T follicular helper cell (primary cell): ENCODE data around the gene HIPK2.

Source experiments
- DNase-seq: peaks from one replicate; pipeline ENCODE4 v3.0.0-alpha.2; 2020; ENCODE audit warnings: low read depth

Gene HIPK2

DNA sequence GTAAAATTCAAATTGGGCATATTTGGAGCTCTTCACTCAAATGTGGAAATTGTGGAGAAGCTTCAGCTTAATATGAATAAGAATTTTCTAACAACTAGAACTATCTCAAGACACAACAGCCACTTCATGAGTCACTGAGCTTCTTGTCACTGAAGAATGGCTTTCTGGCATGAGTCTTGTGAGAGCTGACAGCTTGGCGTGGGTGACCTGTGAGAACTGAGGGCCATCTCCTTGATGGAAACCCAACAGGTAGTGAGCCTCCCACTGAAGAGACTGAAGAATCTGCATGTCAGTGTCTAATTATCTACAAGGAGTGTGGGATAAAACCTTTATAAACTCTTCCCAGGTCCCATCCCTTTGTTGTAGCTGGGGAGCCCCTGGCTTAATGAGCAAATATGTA lies 188.3 kb downstream of the HIPK2 start:
- DNase-seq, result no peak

DNA sequence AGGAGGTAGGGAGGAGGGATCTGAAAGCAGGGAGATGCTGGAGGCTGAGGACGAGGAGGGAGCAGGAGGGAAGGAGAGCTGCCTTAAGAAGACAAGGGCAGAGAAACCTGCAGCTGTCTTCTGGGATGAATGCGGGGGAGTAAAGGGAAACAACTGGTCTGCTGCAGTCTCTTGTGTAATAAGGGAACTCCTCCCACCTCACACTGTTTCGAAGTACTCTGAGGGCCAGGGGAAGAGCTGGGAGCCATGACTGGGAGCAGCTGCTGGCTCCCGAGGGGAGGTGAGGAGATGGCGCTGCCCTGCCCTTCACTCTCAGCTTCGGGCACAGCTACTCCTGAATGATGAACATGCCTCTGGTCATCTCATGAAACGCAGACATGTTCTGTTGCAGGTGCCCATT lies 189.2 kb downstream of the HIPK2 start:
- DNase-seq, result no peak

DNA sequence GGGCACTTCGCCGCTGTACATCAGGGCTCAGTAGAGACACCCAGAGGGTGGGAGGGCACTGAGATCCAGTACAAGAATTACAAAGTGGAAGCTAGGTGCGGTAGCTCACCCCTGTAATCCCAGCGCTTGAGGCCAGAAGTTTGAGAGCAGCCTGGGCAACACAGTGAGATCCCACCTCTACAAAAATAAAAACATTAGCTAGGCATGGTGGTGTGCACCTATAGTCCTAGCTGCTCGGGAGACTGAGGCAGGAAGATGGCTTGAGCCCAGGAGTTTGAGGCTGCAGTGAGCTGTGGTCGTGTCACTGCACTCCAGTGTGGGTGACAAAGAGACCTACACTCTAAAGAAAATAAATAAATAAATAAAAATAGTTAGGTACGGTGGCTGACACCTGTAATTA lies 190.3 kb downstream of the HIPK2 start:
- DNase-seq, result no peak

DNA sequence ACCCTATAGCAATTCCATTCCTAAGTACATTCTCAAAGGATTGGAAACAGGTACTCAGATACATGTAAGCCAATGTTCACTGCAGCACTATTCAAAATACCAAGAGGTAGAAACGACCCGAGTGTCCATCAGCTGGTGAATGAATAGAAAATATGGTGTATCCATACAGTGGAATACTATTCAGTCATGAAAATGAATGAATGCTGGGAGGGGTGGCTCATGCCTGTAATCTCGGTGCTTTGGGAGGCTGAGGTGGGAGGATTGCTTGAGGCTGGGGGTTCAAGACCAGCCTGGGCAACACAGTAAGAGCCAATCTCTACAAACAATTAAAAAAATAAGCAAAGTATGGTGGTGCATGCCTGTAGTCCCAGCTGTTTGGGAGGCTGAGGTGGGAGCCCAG lies 191.5 kb downstream of the HIPK2 start:
- no peak for DNase-seq

DNA sequence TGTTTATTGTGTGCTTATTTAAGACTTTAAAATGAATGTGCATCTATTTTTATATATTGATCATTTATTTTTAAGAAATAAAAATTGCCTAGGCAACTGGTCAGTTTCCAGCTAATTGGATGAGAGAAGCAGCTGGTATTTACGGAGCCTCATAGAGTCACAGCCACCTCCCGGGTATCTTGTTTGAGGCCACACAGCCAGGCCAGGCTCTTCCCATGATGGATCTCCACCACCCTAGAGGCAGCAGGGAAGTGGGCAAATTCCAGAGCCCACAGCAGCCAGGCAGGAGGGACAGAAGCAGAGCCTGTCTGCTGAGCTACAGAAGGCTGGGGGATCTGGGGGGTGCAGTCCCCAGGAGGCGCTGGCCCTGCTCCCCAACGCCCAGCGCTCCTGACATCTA lies 192.8 kb downstream of the HIPK2 start:
- no peak for DNase-seq

DNA sequence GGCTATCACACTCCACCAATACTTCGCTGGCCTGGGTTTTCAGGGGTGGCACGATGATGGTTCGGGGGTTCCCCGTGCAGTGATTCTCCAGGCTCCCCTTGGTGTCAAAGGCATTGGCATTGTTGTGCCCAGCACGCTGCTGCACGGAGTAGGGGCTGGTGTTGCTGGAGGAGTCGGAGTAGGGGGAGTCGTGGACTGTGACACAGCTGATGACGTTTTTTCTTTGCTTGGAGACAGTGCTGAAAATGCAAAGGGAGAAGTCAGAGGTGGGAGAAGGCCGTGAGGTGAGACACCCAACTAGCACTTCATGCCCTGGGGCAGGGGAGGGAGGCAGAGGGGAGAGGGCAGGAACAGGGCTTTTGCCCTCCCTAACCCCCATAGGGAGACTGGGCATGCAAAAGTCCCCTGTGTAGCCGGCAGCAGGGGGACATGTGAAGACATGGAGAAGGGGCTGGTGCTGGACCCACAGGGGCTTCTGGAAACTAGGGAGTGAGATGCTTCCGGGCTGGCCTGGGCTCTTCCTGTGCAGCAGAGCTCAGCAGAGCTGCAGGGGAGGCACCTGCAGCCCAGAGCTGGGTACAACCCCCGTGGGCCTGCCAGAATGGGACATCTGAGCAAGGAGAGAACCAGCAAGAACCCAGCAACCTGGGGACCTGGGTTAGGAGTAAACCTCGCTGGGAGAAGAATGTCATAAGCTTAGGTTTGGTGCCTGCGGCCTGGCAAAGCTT lies 193.8 kb downstream of the HIPK2 start:
- DNase-seq, result no peak

DNA sequence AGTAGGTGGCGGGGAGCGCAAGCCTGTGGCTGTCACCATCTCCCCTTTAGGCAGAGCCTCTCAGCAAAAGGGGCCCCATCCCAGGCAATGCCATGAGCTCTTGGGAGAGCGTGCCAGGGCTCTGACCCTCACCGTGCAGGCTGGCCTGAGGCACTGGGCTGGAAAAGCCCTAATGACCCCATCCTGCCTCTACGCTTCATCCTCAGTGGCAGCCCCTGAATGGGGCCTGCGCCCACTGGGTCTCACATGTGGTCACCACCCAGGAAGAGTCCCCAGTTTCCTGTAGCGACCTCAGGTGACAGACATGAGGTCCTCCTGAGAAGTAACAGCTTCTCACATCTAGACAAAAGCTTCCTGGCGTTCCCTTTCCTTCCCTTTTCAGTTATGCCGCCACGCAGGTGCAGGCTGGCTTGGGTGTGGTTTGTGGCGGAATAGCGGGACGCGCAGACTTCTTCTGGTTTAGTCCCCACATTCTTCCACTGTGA lies 195.1 kb downstream of the HIPK2 start:
- no peak for DNase-seq

DNA sequence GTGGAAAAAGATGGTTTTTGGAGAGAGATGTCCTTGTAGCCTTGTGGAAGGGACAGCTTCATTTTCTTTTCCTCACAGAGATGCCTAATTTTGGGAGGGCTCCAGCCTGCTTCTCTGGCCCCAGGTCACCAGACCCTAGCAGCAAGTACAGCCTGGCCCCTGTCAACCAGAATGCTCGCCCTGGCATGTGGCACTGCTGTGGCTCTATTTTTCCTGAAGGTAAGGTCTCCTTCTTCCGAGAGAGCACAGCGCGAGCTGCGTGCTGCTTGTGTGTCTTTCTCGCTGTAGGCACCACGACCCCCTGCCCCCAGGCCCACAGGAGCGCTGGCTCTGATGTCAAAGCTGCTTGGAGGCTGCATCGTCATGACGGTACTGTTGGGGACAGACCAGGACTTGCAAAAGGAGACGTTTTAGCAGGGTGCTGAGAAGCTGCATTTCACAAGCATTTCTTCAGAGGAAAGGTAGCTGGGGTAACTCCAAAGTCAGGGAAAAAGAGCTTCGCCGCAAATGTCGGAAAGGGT lies 195.6 kb downstream of the HIPK2 start:
- DNase-seq, result no peak

DNA sequence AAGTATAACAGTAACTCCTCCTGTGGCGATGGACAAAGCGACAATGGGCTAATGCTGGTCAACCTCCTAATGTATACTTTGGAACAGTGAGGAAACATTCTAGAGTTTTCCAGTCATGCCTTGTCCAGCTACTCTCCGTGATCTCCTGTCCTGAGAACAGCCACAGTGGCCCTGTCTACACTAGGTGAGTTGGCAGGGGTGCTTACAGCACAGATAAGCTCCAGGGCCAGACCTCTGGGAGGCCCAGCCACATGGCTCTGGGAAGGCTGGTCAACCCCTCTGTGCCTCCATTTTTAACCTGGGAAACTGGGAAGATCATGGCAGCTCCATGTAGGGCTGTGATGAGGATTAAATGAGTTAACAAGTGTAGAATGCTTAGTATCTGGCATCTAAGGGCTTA lies 197.4 kb downstream of the HIPK2 start:
- no peak for DNase-seq

DNA sequence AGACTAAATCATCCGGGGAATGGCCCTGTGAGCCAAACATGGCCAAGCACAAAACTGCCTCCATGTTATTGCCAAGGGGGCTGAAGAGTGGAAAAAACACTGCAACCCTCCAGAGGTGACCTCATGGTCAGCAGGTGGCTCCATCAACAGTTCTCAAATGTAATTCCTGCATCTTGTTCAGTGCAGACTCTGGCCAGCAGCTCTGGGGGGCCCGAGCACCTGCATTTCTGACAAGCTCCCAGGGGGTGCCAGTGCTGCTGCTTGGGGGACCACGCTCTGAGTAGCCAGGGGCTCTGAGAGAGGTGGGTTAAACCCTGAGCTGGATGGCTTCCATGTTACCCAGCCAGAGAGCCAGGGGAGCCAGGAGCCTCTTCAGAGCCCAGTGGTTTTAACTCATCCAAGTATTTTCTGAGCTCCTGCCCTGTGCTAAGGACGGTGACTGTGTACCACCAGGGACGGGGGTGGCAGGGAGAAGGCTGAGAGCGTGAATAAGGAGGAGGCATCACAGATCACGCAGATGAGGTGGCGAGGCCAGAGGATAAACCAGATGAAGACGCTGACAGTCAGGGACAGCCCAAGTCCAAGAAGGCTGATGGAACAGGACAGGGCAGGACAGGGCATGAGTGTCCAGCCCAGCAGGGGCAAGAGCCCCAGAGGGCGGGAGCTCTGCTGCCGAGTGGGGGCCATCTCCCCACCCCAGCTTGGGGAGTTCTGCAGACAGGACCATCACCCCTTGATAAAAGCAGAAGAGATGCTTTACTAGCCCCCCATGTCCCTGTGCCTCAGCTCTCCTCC lies 201.4 kb downstream of the HIPK2 start:
- no peak for DNase-seq

DNA sequence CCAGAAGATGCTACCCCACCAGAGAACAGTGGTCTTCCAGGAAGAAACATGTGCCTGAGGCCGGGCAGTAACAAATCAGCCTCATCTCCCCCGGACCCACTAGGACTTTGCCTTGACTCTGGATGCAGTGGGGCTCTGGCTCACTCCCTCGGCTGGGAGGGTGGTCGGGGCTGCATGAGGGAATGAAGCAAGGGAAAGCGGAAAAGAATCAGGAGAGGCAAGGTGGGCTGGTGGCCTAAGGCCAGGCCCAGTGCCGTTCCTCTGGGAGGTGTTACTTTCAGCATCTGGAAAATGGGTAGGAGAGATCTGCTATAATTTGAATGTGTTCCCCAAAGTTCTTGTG lies 202.5 kb downstream of the HIPK2 start:
- DNase-seq, result no peak

DNA sequence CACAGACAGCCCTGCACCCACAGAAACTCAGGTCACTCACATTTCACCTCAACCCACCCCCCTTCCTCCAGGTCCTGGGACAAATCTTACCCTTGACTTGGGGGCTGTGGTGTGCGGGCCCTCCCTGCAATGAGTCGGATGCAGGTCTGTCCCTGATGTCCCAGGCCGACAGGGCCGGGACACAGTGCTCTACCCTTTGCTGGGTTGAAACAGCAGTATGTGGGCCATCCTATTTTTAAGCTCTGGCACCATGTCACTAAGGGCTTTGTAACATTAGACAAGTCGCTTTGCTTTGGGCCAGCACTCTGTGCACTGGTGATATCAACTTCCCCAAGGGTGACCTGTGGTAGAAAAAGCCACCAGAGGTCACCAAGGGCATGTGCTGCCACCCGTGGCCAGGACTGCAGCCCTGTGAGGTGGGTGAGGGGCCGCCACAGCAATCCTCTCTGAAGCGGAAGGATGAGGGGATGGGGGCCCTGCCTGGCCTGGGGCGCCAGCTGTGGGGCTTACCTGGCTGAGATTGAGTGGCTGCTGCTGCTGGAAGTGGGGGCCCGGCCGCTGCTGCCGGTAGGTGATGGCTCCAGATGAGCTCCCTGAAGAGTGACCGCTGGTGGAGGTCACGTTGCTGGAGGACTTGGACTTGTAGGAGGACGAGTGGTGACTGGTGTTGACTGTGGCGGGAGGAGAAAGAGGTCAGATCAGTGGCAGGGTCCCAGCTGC lies 203.0 kb downstream of the HIPK2 start:
- no peak for DNase-seq

DNA sequence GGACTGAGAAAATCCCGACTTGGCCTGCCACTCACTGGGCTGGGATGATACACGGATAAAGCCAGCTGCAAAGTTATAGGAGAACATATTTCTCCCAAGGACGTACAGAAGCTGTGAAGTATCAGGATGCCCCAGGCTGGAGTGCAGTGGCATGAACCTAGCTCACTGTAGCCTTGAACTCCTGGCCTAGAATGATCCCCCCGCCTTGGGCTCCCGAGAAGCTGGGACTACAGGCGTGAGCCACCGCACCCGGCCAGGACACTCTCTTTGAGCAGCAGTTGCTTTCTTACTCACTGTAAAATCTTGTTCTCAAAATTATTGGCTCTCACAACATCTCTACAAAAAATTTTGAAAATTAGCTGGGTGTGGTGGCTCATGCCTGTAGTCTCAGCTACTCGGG lies 203.9 kb downstream of the HIPK2 start:
- no peak for DNase-seq

DNA sequence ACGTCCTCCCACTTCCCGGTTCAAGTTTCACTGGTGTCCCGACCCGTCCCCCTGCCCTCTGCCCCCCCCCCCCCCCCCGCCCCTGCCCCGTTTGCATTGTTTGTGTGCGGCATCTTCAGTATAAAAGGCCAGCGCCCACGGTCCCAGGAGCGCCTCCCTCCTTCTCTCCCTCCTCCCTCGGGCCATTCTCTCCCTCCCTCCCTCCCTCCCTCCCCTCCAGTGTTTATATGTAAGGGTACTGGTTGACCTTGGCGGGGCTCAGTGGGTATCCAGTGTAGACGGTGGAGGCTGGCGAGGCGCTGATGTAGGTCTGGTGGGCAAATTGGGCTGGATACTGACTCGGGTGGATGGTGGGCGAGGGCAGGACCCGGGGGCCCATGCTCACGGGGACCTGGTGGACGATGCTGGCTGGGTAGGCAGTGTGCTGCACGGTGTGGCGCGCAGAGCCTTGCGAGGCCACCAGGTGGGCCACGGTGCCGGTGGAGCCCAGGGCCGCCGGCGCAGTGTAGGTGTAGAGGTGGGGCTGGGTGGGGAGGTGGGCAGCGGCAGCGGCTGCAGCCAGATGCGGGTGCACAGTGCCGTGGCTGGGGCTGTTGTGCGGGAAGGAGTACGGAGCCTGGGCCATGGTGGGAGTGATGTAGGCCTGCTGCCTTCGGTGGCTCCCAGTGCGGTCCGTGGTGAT lies 205.0 kb downstream of the HIPK2 start:
- no peak for DNase-seq

DNA sequence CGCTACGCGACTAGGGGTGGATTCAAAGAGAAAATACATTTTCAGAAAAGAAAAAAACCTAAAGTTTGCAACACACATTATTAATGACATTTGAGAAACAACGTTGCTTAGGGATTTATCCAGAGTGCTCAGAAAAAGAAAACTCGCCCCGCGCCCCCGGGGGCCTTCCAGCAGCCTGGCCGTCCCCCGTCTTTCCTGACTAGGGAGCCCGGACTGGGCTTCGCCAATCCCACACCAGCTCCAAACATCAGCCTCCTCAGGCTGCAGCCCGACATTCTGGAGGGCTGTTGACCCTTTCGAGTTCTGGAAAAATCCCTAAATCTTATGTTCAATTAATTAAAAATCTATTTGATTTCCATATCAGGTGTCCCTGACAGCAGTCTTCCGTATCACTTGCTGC lies 205.7 kb downstream of the HIPK2 start:
- DNase-seq, result no peak

DNA sequence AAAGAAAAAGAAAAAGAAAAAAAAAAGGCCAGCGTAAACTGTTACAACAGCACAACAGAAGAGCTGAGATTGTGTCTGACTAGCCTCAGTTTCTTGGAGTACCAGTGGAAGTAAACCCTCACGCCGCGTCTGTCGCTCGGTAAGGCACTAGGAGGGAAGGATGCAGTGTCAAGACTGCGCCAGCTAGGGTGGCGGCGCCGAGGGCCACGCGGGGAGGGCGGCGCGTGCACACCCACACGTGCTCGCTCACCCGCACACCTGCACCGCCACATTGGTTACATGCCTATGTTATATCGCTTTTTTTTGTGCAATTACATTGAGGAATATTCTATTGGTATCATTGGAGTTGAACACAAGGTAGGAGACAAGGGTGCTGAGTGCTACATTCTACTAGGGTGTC lies 206.1 kb downstream of the HIPK2 start:
- no peak for DNase-seq

DNA sequence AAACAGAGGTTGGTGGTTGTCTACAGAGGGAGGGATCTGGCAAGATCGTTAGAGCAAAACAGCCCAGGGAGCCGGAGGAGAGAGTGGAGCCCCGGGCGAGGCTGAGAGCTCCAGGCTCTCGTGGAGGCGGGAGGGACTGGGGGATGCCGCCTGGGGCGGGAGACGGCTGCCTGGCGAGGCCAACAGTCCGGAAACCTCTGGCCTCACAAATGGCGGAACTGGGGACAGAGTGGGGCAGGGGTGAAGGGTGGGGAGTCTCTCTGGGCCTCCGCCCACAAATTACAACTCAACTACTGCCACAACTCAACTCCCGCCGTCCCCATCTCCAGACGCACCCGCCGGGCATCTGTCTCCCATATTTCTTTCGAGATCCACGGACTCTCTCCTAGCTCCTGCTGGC lies 206.6 kb downstream of the HIPK2 start:
- no peak for DNase-seq

DNA sequence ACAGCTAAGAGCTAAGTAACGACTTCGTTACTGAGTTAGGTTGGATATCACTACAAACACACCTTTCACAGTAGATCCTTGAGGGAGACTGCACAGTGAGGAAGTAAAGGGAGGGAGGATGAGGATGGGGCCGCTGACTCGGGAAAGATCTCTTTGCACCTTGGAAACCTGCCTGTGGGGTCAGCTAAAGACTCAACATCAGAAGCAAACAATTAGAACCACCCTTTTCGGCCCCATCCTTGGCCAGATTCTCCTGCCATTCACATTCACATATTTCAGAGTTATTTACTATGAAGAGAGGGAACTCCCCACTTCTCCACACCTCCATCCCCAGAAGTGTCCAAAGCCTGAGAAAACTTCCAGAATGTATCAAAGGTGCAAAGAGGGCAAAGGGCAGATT lies 207.2 kb downstream of the HIPK2 start:
- DNase-seq, result no peak

DNA sequence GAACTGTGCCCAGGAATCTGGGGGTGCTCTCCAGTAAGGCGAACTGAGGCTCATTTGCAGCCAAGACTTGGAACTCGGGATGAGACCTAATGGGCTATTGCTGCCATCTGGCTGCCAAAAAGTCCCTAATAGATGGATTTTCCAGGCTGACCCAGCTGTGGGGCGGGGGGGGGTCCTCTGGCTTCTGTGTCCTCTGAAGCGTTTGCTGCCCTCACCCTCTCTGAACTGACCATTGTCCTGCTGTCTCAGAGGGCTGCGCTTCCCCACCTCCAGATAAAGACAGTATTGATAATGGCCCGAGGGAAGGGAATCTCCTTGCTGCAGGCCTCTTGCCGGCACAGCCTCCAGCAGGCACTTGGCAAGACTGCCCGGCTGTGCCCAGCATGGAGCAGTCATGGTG lies 207.7 kb downstream of the HIPK2 start:
- no peak for DNase-seq

DNA sequence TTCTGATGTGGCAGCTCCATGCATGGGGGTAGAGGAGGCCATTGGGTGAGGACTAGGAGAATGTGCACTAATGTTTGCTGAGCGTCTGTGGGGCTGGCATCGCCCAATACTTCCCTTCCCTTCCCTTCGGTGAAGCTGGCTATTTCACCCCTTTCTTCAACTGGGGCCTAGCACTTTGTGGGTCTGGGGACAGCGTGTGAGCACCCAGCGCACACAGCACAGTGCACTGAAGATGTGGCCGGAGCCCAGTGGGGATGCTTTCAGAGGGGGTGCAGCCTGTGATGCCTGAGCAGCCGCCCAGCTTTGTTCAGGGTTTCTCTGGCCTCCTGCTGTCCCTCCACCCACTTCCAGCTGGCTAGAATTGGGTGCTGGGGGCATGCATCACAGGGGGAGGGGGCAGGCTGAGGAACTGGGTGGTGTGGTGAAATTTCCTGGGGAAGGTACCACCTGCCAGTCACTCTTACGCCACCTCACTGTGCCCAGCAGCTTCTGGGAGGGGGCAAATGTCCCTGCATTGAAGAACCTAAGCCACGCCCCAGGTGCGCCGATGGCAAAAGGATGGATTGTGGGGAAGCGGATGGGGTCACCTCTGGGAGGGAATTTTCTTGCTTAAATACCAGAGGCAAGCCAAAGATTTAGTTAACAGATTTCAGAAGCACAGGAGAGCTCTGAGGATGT lies 208.8 kb downstream of the HIPK2 start:
- no peak for DNase-seq

DNA sequence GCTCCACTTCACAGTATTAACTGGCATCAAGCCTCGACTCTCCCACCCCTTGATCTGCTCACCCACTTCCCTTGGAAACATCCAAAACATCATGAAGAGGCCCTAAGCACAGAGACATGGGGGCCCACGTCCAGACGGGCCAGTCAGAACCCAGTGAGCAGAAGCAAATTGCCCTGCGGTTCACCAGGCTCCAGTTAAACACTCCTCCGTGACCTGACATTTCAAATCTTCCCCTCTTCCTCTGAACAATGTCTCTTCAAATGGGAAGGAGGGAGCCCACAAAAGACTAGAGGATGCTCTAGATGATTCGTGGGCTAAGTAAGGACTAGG lies 209.5 kb downstream of the HIPK2 start:
- no peak for DNase-seq
